ENCODE data around the gene CDH4.

GRCh38 chr20:61882716-61883615 is 630.9 kb downstream of the CDH4 start:
- TF ChIP-seq, protein P1, sequence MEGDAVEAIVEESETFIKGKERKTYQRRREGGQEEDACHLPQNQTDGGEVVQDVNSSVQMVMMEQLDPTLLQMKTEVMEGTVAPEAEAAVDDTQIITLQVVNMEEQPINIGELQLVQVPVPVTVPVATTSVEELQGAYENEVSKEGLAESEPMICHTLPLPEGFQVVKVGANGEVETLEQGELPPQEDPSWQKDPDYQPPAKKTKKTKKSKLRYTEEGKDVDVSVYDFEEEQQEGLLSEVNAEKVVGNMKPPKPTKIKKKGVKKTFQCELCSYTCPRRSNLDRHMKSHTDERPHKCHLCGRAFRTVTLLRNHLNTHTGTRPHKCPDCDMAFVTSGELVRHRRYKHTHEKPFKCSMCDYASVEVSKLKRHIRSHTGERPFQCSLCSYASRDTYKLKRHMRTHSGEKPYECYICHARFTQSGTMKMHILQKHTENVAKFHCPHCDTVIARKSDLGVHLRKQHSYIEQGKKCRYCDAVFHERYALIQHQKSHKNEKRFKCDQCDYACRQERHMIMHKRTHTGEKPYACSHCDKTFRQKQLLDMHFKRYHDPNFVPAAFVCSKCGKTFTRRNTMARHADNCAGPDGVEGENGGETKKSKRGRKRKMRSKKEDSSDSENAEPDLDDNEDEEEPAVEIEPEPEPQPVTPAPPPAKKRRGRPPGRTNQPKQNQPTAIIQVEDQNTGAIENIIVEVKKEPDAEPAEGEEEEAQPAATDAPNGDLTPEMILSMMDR (conservative IDR thresholded peaks at IDR 0.05) = no peak
- TF ChIP-seq EZH2 (IDR thresholded peaks at IDR 0.05; ENCODE audit: low read depth) = no peak
